Uterus (tissue), 2 donors: Measurements from ENCODE around the gene GPER1.

ENCODE experiments used
- CTCF ChIP-seq, 4 experiments: fragments of 200-600 bp in 2 of 4; fragments of 450-650 bp in 2 of 4; sonication (generic) in 2 of 4; IDR thresholded peaks; one replicate each; pipeline ENCODE4 v1.5.1; 2016 to 2019; ENCODE audit warnings: antibody characterized with exemption in 4 of 4, mild to moderate bottlenecking in 2 of 4, moderate library complexity in 1 of 4
- POLR2A ChIP-seq, 2 donors: fragments of 450-650 bp; IDR thresholded peaks; one replicate each; pipeline ENCODE4 v1.6.1; 2016; ENCODE audit warnings: antibody characterized with exemption in 2 of 2, mild to moderate bottlenecking in 1 of 2, moderate library complexity in 1 of 2

- TF ChIP-seq CTCF (IDR thresholded peaks at IDR 0.05) (no peak), POLR2A (IDR thresholded peaks at IDR 0.05) (no peak)
Measured at GRCh38 chr7:1120791-1121190, 32.9 kb downstream of the GPER1 start.
